ES-I3 (cell line): ENCODE data around the gene KCNIP4.

ENCODE experiments used
- H3K36me3 ChIP-seq: 2 replicates; pipeline ENCODE4 v1.6.1; 2013; ENCODE audit warnings: mild to moderate bottlenecking, low read length, control low read depth, moderate library complexity; ENCODE audit not compliant: insufficient read depth
- H3K4me1 ChIP-seq: 2 replicates; pipeline ENCODE4 v1.6.1; 2013; ENCODE audit warnings: mild to moderate bottlenecking, control low read depth, low read length; ENCODE audit not compliant: insufficient read depth
- H3K9ac ChIP-seq: 2 replicates; pipeline ENCODE4 v1.6.1; 2013; ENCODE audit warnings: low read depth, mild to moderate bottlenecking, low read length, moderate library complexity
- H3K9me3 ChIP-seq: 2 replicates; pipeline ENCODE4 v1.6.1; 2013; ENCODE audit warnings: mild to moderate bottlenecking, low read length, moderate library complexity; ENCODE audit not compliant: control insufficient read depth, insufficient read depth

The KCNIP4 gene

DNA sequence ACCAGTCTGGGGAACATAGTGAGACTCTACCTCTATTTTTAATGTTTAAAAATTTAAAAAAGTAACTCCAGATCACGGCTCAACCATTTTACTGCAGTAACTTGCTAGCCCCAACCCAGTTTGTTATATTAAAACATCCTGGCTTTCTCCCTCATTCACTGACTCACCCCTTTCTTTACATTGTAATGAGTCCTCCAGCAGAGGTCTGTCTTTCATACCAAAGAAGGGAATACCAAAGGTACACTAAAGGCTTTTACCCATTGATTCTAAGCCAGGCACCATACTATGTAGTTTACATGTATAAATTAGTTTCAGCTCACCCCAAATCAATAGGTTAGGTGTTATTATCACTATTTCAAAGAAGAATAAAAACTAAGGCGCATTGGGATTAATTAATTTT, 961.4 kb downstream of the KCNIP4 start:
- Histone ChIP-seq H3K9me3 (no peaks in the 10 kb centered on the region), H3K36me3 (no peaks in the 10 kb centered on the region), H3K9ac (no peak overlapping the region), H3K4me1 (peaks cover 4% of the 10 kb centered on the region; the same call in 1 of the 2 replicates)

DNA sequence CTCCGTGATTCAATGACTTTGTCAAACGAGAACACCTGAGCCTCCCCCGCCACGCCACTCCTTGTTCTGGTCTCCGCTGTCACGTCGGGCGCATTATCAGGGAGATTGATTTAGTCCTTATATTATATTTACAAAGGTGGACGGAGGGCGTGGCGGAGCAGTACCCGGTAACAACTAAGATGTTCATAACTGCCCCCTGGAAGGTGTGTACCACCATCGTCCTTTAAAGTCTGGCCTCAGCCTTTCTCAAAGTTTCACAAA, 964.1 kb downstream of the KCNIP4 start:
- Histone ChIP-seq H3K36me3 (no peaks in the 10 kb centered on the region; the same call in 1 of the 2 replicates), H3K9ac (peak overlapping the region; percentile 44; the same call in 1 of the 2 replicates), H3K4me1 (peaks cover 4% of the 10 kb centered on the region; the same call in 1 of the 2 replicates), H3K9me3 (no peaks in the 10 kb centered on the region)

DNA sequence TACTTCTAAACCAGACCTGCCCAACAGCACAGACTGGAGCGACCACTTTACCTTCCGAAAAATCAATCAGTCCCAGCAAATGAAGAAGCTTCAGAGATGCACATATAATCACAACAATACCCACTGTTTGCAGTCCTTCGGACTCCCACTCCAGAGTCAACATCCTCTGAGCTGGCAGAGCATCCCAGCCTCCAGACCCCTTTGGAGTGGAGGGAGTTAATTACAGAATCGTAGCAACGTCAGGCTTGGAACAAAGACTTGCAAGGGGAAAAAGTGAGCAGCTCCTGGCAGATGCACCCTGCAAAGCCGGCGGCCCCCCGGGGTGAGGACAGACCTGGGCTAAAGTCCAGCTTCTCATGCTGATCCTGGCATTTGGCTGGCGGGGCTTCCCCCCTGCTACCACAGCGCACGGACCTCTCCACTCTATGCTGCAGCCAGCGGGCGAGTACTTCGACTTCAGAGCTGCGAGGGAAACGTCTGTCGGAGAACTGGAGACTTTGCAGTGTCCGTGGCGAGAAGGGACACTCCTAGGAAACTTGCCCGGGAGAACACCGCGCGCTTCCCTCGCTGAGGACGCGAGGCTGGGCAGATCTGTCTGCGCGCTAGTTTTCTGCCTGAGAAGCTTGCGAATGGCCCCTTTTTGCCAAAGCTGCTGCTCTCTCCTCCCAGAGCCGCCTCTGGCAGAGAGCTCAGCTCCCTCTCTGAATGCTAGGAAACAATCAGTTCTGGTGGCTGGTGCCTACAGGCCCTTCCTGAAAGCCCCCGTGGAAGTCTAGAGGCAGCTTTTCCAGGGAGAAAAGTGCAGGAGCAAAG, 964.6 kb downstream of the KCNIP4 start:
- H3K4me1 ChIP-seq, result peaks cover 4% of the 10 kb centered on the region; the same call in 1 of the 2 replicates
- H3K36me3 ChIP-seq, result no peaks in the 10 kb centered on the region; the same call in 1 of the 2 replicates
- H3K9me3 ChIP-seq, result no peaks in the 10 kb centered on the region
- peak overlapping the region; percentile 44; the same call in 1 of the 2 replicates for H3K9ac ChIP-seq

DNA sequence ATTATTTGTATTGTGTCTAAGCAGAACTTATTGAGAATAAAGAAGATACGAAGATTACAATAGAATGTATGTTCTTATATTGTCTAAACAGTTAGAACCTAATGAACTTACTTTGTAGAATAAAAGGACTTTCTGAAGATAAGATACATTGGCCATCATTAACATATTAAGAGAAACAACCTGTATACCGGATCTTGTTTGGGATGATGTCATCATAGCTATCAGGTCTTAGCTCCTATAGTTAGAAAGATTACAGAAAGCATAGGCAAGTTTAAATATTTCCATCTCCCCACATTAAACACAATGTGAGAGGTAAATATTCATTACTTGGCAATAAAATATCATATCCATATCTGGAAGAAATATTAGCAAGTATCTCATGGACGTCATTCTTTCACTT, 966.0 kb downstream of the KCNIP4 start:
- H3K9ac ChIP-seq, result no peak overlapping the region
- H3K4me1 ChIP-seq, result peaks cover 4% of the 10 kb centered on the region; the same call in 1 of the 2 replicates
- no peaks in the 10 kb centered on the region for H3K9me3 ChIP-seq
- no peaks in the 10 kb centered on the region; the same call in 1 of the 2 replicates for H3K36me3 ChIP-seq

DNA sequence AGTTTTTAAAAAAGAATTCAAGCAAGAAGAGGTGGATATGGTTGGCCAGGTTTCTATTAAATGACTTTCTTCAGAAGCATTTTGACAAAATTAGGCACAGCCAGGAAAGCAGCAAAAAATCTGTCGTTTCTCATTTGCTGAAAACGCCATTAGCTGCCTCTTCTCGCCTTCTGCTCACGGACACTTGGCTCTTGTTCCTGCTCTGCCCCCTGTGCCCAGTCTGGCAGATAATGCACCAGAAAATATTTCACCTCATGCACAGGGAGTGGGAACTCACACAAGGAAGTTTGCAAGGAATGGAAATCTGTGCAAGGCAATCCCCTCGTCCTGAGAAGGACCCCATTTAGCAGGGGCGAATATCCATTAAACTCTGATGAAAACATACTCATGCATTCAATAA, 988.3 kb downstream of the KCNIP4 start:
- Histone ChIP-seq H3K36me3 (no peaks in the 10 kb centered on the region), H3K9ac (no peak overlapping the region), H3K4me1 (no peaks in the 10 kb centered on the region), H3K9me3 (no peaks in the 10 kb centered on the region)

DNA sequence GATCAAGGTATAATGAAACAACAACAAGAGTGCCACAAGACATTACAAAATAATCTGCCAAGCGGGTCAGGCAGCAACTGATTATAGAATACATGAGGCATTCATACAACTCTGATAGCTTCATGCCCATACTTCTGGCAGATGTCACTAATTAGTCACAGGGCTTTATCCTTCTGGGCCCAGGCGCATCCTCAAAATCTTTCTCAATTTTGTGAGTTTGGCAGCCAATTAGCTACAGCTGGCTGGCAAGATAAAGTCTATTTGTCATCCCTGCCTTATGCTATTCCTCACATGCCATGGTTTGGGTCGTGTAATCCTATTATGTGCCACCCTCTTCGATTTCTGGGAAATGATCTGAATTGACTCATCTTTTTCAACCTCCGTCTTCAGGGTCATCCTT, 994.0 kb downstream of the KCNIP4 start:
- H3K9ac ChIP-seq, result no peak overlapping the region
- H3K36me3 ChIP-seq, result no peaks in the 10 kb centered on the region
- no peaks in the 10 kb centered on the region for H3K9me3 ChIP-seq
- no peaks in the 10 kb centered on the region for H3K4me1 ChIP-seq

DNA sequence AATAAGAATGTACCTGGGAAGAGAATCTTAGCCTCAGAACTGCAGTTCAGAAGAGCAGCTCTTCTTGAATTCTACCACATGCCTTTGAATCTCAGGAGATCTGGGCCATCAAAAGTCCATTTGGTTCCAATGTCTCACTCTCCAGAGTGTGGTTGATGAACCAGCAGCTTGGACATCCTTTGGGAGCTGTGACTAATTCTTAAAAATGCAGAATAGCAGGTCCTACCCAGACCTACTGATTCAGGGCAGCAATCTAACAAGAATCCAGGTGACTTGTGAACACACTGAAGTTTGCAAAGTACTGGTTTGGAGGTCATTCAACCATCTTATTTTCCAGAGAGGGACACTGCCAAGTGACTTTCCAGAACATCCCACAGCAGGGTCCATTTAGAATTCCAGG, 1003.6 kb downstream of the KCNIP4 start:
- Histone ChIP-seq H3K4me1 (no peaks in the 10 kb centered on the region), H3K9me3 (no peaks in the 10 kb centered on the region), H3K36me3 (no peaks in the 10 kb centered on the region), H3K9ac (no peak overlapping the region)

DNA sequence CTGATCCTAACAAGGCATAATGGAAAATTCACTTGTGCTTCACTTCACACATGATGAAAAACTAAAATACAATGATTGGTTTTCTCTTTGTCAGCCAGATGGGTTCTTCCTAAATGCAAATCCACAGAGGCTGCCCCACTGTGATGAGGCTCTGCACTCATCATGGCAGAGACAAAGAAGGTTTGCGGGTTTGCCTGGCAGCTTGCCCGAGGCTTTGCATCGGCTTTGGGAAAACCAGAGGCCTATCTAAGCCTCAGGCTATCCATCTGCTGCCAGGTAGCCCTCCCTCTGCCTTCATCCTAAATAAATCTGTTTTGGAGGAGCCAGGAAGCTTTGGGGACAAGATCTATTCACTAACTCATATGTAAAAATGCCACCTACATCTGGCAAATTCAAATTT, 1004.1 kb downstream of the KCNIP4 start:
- H3K9ac ChIP-seq, result no peak overlapping the region
- no peaks in the 10 kb centered on the region for H3K36me3 ChIP-seq
- H3K4me1 ChIP-seq, result no peaks in the 10 kb centered on the region
- H3K9me3 ChIP-seq, result no peaks in the 10 kb centered on the region

DNA sequence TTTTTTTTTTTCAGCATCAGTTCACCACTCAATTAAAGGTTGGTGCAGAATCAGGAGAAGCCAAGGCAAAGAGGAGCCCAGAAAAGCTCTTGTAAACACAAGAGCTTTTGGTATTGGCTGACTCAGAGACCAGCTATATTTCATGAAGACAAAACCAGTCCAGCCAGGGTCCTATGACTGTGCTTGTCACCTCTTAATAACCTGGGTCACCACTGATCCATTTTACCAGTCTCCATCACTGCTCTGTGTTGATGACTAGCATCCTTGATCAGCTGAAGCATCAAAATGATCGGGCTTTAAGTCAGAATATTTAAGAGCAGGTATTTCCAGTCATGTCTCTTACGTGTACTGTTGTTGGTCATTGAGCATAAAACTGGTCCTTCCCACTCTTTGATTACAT, 1010.4 kb downstream of the KCNIP4 start:
- Histone ChIP-seq H3K36me3 (no peaks in the 10 kb centered on the region), H3K4me1 (no peaks in the 10 kb centered on the region), H3K9ac (no peak overlapping the region), H3K9me3 (no peaks in the 10 kb centered on the region)

DNA sequence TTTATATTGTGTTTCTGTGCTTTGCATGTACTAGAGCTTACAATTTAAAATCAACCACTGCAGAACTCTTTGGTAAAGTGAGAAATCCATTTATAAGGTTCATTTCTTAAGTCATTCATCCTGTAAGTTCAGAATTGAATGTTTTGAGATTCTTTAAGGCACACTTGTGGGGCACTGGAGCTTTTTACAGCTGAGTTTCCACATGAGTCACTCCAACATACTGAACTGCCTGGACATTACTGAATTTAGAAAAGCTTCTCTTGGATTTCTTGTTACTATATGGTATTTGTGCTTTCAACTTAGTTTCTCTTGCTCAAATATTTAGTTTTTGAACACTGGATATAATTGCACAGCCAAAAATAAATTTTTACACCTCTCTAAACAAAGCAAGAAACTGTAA, 1022.0 kb downstream of the KCNIP4 start:
- no peak overlapping the region for H3K9ac ChIP-seq
- peaks cover 8% of the 10 kb centered on the region; the same call in 1 of the 2 replicates for H3K4me1 ChIP-seq
- H3K36me3 ChIP-seq, result no peaks in the 10 kb centered on the region
- H3K9me3 ChIP-seq, result no peaks in the 10 kb centered on the region

DNA sequence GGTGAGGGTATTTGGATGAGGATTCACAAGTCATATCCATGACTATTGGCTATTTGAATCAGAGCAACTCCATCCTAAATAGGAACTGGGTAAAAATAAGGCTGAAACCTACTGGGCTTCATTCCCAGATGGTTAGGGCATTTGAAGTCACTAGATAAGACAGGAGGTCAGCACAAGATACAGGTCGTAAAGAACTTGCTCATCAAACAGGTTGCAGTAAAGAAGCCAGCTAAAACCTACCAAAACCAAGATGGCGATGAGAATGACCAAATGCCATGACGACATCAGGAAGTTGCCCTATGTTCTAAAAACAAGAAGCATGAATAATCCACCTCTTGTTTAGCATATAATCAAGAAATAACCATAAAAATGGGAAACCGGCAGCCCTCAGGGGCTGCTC, 1023.4 kb downstream of the KCNIP4 start:
- Histone ChIP-seq H3K36me3 (no peaks in the 10 kb centered on the region), H3K9me3 (no peaks in the 10 kb centered on the region), H3K4me1 (peaks cover 8% of the 10 kb centered on the region; the same call in 1 of the 2 replicates), H3K9ac (no peak overlapping the region)

DNA sequence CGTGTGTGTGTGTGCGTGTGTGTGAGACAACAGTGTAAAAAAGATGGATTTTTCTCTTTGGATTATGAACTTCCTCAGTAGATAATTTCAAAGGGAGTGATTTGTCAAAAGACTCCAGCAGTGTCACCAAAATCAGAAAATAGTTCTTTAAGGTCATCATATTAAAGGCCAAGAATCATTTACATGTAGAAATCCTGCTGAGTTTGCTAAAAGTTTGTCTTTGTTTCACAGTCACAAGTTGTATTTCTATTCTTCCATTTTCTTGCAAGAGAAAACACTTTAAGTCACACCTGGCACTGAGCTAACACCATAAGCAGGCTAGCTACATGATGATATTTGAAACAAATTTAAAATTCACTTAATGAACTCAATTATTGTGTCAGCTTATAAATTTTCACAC, 1025.6 kb downstream of the KCNIP4 start:
- no peaks in the 10 kb centered on the region for H3K9me3 ChIP-seq

DNA sequence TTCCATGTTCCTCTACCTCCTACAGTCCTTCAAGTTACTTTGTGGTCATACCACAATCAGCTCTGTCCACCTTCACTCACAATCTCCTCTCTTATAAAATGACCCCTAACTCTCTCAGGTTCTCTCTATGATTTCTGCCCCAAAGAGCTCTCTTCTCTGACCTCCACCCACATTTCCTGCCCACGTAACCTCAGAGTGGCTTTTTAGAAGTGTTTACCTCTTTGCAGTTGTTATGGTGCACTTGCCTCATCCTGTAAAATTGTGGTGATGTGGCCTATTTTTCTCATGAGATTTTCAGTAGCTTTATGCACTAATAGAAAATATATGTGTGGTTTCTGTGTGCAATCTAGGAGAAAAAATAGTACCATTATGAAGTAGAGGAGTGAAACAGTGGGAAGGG, 1032.5 kb downstream of the KCNIP4 start:
- H3K9ac ChIP-seq, result no peak overlapping the region
- no peaks in the 10 kb centered on the region for H3K36me3 ChIP-seq
- H3K4me1 ChIP-seq, result no peaks in the 10 kb centered on the region
- H3K9me3 ChIP-seq, result no peaks in the 10 kb centered on the region

More for the DNA sequence above, 1025.6 kb downstream of the KCNIP4 start:
- Histone ChIP-seq H3K4me1 (peaks cover 8% of the 10 kb centered on the region; the same call in 1 of the 2 replicates), H3K36me3 (no peaks in the 10 kb centered on the region), H3K9ac (no peak overlapping the region)

DNA sequence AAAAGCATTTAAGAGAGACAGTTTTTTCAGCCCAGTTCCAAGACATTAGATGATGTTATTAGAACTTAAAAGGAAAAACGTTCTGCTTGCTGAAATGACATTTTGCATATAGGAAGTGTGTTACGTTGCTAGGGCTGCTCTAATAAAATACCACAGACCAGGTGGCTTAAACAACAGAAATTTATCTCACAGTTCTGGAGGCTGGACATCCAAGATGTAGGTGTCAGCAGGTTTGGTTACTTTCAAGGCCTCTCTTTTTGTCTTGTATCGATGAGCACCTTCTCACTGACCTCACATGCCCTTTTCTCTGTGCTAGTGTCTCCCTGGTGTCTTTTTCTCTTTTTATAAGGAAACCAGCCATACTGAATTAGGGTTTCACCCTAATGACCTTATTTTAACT, 1043.6 kb downstream of the KCNIP4 start:
- Histone ChIP-seq H3K9me3 (no peaks in the 10 kb centered on the region), H3K4me1 (no peaks in the 10 kb centered on the region)

DNA sequence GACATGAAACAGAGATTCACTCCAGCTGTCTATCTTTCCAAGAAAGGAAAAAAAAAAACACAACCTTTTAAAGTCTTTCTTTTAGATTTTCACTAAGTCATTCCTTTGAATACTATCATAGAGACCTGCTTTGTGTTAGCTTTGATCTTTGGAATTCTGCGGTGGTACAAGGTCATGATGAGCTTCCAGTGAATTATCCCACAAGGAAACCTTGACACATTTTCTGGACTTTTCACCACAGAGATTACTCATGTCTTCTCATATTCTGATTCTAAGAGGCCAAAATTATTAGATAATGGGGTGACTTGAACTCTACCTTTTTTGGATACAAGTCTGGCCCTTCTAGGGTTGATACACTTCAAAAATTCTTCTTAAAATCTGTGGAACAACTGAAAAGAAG, 1046.7 kb downstream of the KCNIP4 start:
- H3K9ac ChIP-seq, result no peak overlapping the region
- no peaks in the 10 kb centered on the region for H3K9me3 ChIP-seq
- H3K36me3 ChIP-seq, result no peaks in the 10 kb centered on the region; the same call in 1 of the 2 replicates
- H3K4me1 ChIP-seq, result no peaks in the 10 kb centered on the region

More for the DNA sequence above, 1043.6 kb downstream of the KCNIP4 start:
- Histone ChIP-seq H3K9ac (no peak overlapping the region), H3K36me3 (no peaks in the 10 kb centered on the region; the same call in 1 of the 2 replicates)
